IPS DF 6.9 (cell line): Measurements from ENCODE around the gene YBX3.
"Not testable (repeated sequence)": the region's sequence is repeated elsewhere in the genome, so short reads cannot be mapped to it uniquely, and the experiment has no call there.

ENCODE experiments used
- DNase-seq: peaks from one replicate; pipeline ENCODE4 v3.0.0-alpha.2; 2013; ENCODE audit warnings: low read depth, low spot score
- H3K27ac ChIP-seq: one replicate; pipeline ENCODE4 v1.5.1; 2013; ENCODE audit warnings: low read length, control low read depth
- H3K27me3 ChIP-seq: 2 replicates; pipeline ENCODE4 v1.6.1; 2013; ENCODE audit warnings: mild to moderate bottlenecking, low read length; ENCODE audit not compliant: control insufficient read depth, insufficient read depth
- H3K36me3 ChIP-seq: 2 replicates; pipeline ENCODE4 v1.6.1; 2013; ENCODE audit warnings: low read length; ENCODE audit not compliant: control insufficient read depth, insufficient read depth
- H3K4me1 ChIP-seq: 2 replicates; pipeline ENCODE4 v1.6.1; 2013; ENCODE audit warnings: low read length; ENCODE audit not compliant: control insufficient read depth, insufficient read depth
- H3K4me3 ChIP-seq: 2 replicates; pipeline ENCODE4 v1.5.1; 2013; ENCODE audit warnings: mild to moderate bottlenecking, low read length
- H3K9me3 ChIP-seq: 2 replicates; pipeline ENCODE4 v1.6.1; 2013; ENCODE audit warnings: low read length, inconsistent platforms; ENCODE audit not compliant: control insufficient read depth, insufficient read depth
- WGBS: extraction: QIAGEN DNeasy Blood & Tissue Kit; methylation state at CpG from one replicate; pipeline ENCODE4 v1.1.7; 2013; ENCODE audit warnings: mixed read lengths, missing lambda C conversion rate; ENCODE audit not compliant: insufficient read length, insufficient coverage; 5-methylcytosine and 5-hydroxymethylcytosine counted together

The YBX3 gene

DNA sequence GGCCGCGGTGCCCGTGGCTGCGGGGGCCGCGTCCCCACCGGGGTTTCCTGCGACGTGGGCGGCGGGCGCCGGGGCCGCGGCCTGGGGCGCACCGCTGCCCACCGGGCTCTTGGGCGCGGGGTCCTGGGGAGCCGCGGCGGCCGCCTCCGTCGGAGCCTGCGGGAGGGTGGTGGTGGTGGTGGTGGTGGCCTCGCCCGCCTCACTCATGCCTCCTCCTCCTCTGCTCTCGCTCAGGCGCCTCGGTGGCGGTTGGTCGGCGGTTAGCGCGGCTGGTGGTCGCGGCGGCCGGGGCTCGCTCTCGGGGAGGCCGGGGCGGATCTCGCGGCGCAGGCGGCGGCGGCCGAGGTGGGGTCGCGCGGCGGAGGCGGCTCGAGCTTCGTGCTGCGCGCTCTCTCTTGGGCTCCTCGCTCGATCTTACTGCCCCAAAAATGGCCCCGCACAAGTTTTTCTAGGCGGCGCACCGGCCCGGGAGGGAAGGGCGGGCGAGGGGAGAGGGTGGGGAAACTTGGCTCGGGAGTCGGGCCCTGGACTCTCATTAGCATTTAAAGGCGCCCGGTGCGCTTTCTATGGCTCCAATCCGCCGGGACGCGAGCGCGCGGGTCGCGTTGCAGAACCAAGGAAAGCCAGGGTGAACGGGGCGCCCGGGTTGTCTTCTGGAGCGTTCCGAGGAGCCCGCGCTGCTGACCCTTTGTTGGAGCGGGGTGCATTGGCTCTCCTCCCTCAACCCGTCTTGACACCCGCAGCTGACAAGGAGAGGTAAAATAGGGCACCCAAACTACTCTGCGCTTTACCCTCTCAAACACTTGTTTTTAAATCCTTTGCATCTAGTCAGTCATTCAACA is at the start of gene YBX3:
Gene YBX3, minus strand, starts transcription at position 419 of the 842 bp plus-strand sequence. Its CDS starts 212 bp downstream, at position 207.
- no peaks in the 10 kb centered on the region for H3K9me3 ChIP-seq
- DNase-seq: no peak
- WGBS: no CpG with 5 or more reads among the region's 95 CpGs
- no peaks in the 10 kb centered on the region for H3K27me3 ChIP-seq
- no peaks in the 10 kb centered on the region; the same call in 1 of the 2 replicates for H3K36me3 ChIP-seq
- H3K4me1 ChIP-seq: peaks cover 4% of the 10 kb centered on the region; the same call in 1 of the 2 replicates
- peak within 1 kb of the TSS; percentile 73 for H3K4me3 ChIP-seq
- H3K27ac ChIP-seq: no peak within 1 kb of the TSS

DNA sequence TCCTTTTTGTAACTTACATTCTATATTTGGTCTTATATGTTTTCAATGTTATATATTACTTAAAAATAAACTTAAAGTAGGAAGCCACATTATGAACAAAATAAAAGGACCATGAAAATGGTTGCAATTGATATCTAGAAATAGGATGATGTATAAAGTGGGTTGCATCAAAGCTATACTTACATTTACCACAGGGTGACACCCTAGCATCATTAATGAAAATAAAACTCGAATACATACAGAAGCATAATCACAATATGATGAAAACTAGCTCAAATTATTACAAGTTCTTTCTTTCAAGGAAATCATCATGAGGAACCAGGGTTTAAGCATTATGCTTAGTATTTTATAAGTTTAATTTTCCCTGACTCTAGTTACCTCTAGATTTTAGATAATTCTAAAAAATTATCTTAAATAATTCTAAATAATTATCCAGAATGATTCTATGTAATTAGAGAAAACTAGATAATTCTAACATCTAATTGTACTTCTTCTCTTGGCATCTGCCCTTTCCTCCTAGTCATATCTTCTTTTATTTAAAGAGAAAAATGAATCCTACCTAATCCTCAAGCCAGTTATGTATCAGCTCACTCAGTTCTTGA is 48.1 kb upstream of the YBX3 start:
- Histone ChIP-seq H3K36me3 (no peaks in the 10 kb centered on the region), H3K27me3 (no peaks in the 10 kb centered on the region), H3K4me1 (no peaks in the 10 kb centered on the region), H3K27ac (no peak overlapping the region), H3K9me3 (no peaks in the 10 kb centered on the region), H3K4me3 (no peak overlapping the region)
- no CpG with 5 or more reads among the region's 1 CpG for WGBS
- DNase-seq: peak; percentile 7

DNA sequence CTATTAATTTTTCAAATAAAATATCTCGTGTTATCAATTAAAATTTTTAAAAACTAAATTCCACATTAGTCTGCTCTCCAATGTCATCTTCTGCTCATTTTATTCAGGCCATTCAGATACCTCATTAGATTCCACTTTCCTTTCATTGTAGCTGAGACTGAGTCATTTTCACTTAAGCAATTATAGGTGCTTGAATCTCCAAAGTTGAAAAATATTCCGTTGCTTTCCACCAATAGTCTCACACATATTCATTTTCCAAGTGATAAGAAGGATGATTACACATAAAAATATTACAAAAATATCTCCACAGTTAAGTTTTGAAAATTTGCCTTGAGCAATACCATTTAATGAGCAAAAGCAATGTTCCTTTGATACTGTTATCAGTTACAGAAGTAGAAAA is 36.5 kb upstream of the YBX3 start:
- 100% methylated on average over 1 of the region's 2 CpGs for WGBS
- no peaks in the 10 kb centered on the region; the same call in none of the 2 replicates for H3K9me3 ChIP-seq
- no peaks in the 10 kb centered on the region for H3K36me3 ChIP-seq
- no peaks in the 10 kb centered on the region for H3K4me1 ChIP-seq
- H3K27ac ChIP-seq: no peak overlapping the region
- no peak for DNase-seq
- no peaks in the 10 kb centered on the region for H3K27me3 ChIP-seq
- H3K4me3 ChIP-seq: no peak overlapping the region

DNA sequence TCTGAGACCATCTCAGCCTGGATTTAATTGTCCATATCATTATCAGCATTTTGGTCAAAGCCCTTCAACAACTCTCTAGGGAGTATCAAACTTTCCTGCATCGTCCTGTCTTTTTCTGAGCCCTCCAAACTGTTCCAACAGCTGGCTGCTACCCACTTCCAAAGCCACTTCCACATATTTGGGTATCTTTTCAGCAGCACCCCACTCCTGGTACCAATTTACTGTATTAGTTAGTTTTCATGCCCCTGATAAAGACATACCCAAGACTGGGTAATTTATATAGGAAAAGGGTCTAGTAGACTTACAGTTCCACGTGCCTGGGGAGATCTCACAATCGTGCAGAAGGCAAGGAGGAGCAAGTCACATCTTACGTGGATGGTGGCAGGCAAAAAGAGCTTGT is 33.1 kb upstream of the YBX3 start:
- Histone ChIP-seq H3K9me3 (no peaks in the 10 kb centered on the region; the same call in 1 of the 2 replicates), H3K4me3 (no peak overlapping the region), H3K36me3 (no peaks in the 10 kb centered on the region), H3K4me1 (no peaks in the 10 kb centered on the region), H3K27ac (no peak overlapping the region), H3K27me3 (no peaks in the 10 kb centered on the region)
- DNase-seq: no peak
- WGBS: no CpG with 5 or more reads among the region's 4 CpGs

DNA sequence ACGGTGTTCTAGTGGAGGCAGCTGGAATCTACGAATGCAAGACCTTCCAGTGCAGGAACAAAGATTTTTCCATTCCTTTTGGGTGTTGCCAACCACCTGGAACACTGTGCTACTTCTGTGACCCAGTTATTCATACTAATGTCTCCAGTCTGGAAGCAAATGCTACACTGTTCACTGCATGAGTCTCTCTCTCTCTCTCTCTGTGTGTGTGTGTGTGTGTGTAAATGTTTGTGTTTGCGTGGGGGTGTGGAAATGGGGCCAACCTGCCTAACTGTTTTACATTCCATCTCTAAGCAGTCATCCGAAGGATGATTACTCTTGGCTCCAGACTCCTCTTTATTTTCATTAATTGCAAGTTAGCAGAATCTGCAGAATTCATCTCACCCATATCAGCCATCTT is 29.9 kb upstream of the YBX3 start:
- Histone ChIP-seq H3K4me1 (no peaks in the 10 kb centered on the region), H3K4me3 (no peak overlapping the region), H3K27ac (no peak overlapping the region), H3K36me3 (no peaks in the 10 kb centered on the region), H3K27me3 (no peaks in the 10 kb centered on the region), H3K9me3 (no peaks in the 10 kb centered on the region; the same call in 1 of the 2 replicates)
- no peak for DNase-seq
- WGBS: no CpG with 5 or more reads among the region's 4 CpGs

DNA sequence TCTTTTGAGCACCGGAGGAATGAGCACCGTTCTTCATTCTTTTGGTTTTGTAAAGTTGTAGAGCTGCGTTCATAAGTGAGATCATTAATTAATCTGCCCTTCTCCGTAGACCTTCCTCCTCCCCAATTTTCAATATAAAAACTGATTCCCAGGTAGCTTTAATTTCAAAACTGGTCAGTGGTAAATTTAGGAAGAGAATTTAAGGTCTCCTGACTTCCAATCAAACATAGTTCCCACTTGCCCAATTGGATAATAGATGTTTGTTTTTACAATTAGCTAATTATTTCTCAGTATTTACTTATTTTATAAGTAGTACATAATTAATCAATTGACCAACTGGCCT is 27.2 kb upstream of the YBX3 start:
- Histone ChIP-seq H3K36me3 (no peaks in the 10 kb centered on the region), H3K4me3 (no peak overlapping the region), H3K27ac (no peak overlapping the region), H3K4me1 (no peaks in the 10 kb centered on the region), H3K27me3 (no peaks in the 10 kb centered on the region), H3K9me3 (no peaks in the 10 kb centered on the region)
- DNase-seq: no peak
- WGBS: no CpG with 5 or more reads among the region's 4 CpGs

DNA sequence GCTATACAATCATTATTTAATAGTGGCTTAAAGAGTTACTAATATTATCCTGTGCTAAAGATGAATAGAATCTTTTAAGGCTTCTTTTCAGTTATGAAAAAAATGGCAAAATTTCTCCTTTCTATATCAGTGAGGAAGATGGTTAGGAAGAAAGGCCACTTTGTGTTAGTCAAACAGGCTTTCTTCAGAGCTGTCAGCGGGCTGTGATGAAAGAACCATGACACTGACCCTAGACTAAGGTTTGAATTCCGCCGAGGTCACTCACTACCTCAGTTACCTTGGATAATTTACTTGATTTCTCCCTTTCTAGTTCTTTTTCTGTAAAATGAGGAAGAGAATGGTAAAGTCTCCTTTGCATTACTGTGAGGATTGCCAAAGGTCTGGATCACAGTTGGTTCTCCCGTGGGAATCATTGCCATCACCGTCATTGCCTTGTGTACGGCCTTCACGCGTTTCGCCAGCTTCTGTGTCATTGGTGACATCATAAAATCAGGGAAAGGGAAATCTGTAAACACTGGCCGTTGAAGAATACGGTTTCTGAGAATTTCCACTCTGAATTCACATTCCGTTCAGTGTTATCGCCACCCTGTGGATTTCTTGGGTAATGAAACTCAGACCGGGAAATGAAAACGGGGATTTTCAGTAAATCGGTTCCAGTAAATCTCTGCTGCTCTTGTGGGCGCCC is 26.7 kb upstream of the YBX3 start:
- WGBS: no CpG with 5 or more reads among the region's 17 CpGs
- no peaks in the 10 kb centered on the region for H3K27me3 ChIP-seq
- 0 out of 2 replicates have a peak overlapping the region, but pooled peaks have one; percentile 10 for H3K4me3 ChIP-seq
- no peaks in the 10 kb centered on the region for H3K36me3 ChIP-seq
- peak; percentile 71 for DNase-seq
- H3K9me3 ChIP-seq: no peaks in the 10 kb centered on the region
- H3K4me1 ChIP-seq: no peaks in the 10 kb centered on the region
- no peak overlapping the region for H3K27ac ChIP-seq

DNA sequence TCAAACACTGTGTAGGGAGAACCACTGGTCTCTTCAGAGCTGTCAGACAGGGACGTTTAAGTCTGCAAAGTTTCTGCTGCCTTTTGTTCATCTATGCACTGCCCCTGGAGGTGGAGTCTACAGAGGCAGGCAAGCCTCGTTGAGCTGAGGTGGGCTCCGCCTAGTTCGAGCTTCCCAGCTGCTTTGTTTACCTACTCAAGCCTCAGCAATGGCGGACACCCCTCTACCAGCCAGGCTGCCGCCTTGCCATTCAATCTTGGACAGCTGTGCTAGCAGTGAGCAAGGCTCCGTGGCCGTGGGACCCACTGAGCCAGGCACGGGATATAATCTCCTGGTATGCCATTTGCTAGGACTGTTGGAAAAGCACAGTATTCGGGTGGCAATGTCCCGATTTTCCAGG is 24.6 kb upstream of the YBX3 start:
- Histone ChIP-seq H3K4me1 (no peaks in the 10 kb centered on the region), H3K27ac (no peak overlapping the region), H3K4me3 (no peak overlapping the region), H3K36me3 (no peaks in the 10 kb centered on the region), H3K9me3 (no peaks in the 10 kb centered on the region), H3K27me3 (no peaks in the 10 kb centered on the region)
- no CpG with 5 or more reads among the region's 11 CpGs for WGBS
- no peak for DNase-seq

DNA sequence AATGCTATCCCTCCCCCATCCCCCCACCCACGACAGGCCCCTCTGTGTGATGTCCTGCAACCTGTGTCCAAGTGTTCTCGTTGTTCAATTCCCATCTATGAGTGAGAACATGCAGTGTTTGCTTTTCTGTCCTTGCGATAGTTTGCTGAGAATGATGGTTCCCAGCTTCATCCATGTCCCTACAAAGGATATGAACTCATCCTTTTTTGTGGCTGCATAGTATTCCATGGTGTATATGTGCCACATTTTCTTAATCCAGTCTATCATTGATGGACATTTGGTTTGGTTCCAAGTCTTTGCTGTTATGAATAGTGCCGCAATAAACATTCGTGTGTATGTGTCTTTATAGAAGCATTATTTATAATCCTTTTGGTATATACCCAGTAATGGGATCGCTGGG is 20.3 kb upstream of the YBX3 start:
- DNase-seq, H3K36me3 ChIP-seq, H3K4me3 ChIP-seq, H3K9me3 ChIP-seq, H3K27ac ChIP-seq, H3K4me1 ChIP-seq, H3K27me3 ChIP-seq: not testable (repeated sequence)
- WGBS: no CpG with 5 or more reads among the region's 6 CpGs

DNA sequence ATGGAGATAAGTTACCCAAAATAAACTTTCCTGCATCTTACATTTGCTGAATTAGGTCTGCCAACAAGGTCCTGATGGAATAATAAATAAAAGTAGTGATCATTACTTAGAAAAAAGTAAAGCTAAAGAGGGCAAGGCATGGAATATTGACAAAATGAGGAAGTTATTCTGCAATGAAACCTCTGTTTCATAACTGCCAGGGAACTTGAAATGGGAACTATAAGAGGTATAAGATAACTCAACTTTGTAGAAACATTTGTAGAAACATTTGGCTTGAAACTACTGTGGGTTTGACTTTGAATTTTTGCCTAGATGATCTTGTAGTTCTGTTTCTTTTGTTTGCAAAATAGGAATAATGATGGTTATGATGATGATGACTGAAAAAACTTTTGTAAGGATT is 18.7 kb upstream of the YBX3 start:
- Histone ChIP-seq H3K27ac (no peak overlapping the region), H3K27me3 (no peaks in the 10 kb centered on the region), H3K4me3 (no peak overlapping the region), H3K36me3 (no peaks in the 10 kb centered on the region), H3K4me1 (no peaks in the 10 kb centered on the region), H3K9me3 (no peaks in the 10 kb centered on the region)
- no peak for DNase-seq
